Cardiac septum (tissue), 1 donor: ENCODE results near the gene NEK6. TPM values are rescaled to one million over a fixed set of nuclear protein-coding genes. Genes with fewer than 3 reads are reported as not detected.

Source experiments
- DNase-seq: peaks from one replicate; pipeline ENCODE4 v3.0.0-alpha.2; 2020; ENCODE audit warnings: low spot score
- intact Hi-C: fragments of 100-400 bp; cut with DNase I; formaldehyde crosslinking; loops from one replicate; pipeline ENCODE4 v1.14.0; 2022
- total RNA-seq: library from RNA; stranded (reverse); fragmentation: NEBNext Ultra II Directional; extraction: Animal tissue kit (Norgen Biotek cat#: 25700); gene quantifications from one replicate; pipeline ENCODE4 v1.2.1, GENCODE V29; 2021
- donor health status: DM: no; HTN: no; CAD: no.

The NEK6 gene
- total RNA-seq, 1 donor from 2014 or later: 11.6 TPM

DNA sequence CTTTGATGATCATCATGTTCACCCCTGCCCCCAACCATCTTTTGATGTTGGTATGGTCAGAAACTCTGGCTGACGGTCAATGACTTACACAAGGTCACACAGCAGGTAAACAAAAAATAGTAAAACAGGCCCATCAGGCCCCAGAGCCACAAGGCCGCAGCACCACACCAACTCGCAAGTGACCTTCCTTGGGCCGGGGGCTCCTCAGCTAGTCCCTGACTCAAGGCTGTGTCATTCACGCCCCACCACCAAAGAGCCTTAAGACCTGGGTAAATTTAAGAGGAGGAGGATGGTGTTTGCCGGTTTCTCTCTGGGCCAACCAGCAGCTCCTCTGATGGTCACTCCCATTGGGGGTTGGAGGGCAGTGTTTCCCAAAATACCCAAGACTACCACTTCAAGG, 101.7 kb downstream of the NEK6 start:
- no peak for DNase-seq
- intact Hi-C loops: no loop called here

DNA sequence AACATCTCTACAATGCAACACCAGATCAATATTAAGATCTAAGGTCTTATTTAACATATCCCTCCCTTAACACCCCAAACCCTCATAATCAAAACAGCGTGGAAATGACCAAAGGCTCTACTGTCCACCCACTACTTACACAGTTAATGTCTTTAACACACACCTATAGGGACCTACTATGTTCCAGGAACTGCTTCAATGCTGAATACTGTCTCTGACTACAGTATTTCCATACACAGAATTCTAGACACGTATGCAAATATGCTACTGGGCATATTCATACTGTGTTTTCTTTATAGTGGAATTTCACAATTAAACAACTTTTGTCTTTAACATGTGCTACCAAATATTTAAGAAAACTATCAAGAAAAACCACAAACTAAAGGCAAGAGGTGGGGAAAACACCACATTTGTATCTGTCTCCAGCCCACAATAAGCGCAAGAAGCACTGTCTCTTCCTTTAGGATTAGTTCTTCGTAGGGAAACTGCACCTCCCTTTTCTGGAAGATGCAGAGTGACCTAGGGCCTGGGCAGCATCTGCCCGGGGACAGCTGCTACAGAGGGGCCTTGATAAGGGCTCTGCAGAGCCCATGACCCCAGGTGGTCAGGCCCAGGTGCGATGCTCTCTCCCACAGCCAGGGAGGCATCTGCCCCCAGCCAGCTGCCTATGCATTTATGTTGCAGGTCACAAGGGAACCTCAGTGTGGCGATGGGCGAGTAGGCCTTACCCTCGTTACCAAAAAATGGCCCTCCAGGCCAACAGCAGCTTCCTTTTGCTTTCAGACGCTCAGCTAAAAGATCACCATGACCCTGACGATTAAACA, 102.3 kb downstream of the NEK6 start:
- intact Hi-C loops: no loop called here
- DNase-seq: no peak

- DNase-seq: no peak
- intact Hi-C loops: no loop called here
These were observed 103.4 kb downstream of the NEK6 start for GRCh38 chr9:124361128-124361527.

DNA sequence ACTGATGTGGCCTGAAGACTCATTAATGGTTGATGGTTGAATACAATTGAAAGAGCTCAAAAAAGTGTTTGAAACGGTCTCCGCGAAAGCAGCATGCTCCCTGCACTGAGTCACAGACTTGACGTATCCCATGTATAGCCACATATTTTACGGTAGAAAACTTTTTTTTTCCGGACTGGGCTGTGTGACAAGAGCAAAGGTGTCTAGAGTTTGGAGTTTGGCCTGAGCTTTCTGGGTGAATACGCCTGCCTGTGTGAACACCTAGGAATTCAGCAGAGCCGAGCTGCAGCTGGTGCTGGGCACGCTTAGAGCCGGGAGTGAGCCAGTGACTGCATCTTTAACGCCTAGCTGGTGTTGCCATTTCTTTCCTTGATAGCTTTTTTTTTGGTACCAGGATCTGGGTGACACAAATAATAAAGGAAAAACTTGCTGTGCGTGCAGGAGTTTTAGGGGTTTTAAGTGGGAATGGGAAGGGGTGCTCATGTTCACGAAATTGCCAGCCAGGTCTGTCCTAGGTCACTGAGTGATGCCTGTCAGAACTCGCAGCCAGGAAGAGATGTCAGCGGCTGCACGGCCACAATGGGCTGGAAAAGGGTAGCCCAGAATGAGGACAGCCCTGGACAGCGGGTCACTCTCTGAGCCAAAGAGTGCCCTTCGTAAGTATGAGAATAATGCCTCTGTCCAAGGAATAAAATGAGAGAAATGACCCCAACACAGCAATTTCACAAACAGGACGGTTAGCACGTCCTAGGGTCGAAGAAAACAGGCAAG, 105.8 kb downstream of the NEK6 start:
- intact Hi-C loops: no loop called here
- DNase-seq: no peak

GRCh38 chr9:124364141-124364540, 106.4 kb downstream of the NEK6 start:
- intact Hi-C loops: no loop called here
- no peak for DNase-seq

- DNase-seq: no peak
- intact Hi-C loops: no loop called here
These were observed 107.3 kb downstream of the NEK6 start for GRCh38 chr9:124365036-124365435.

DNA sequence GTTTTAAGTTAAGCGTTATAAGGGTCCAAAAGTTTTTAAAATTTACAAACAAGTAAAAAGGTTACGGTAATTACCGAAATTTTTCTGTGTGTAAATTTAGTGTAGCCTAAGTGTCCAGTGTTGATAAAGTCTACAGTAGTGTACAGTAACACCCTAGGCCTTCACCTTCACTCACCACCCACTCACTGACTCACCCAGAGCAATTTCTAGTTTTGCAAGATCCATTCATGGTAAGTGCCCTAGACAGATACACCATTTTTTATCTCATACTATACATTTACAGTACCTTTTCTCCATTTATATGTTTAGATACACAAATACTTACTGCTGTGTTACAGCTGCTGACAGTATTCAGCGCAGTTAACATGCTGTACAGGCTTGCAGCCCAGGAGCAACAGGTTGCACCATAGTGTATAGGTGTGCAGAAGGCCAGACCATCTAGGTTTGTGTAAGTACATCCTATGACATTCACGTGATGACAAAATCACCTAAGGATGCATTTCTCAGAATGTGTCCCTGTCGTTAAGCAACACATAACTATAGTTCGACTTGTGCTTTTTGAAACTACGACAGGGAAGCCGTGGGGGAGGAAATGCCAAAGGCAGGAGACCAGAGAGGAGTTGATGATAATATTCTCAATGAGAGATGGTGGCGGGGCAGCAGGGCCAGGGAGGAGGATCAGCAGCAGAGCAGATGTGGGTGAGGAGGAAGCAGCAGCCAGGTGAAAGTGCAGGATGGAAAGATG, 108.9 kb downstream of the NEK6 start:
- intact Hi-C loops: no loop called here
- DNase-seq: no peak

DNA sequence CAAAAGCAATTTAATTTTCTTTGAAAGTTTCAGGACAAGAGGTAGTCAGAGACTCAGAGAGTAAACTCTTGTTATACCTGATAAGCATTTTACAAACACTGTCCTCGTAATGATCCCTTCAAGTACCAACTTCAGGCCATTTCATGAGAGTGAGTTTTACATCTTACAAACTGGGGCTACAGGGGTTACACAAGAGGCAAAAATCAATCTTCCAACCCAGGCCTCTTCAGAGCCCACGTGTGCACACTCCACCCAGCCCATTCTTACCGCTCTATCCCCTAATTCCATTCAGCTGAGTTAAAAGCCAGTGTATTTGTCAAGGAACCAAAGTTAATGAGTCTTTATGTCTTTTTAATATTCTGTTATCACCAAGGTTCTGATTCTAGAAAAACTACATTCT, 110.9 kb downstream of the NEK6 start:
- no peak for DNase-seq
- intact Hi-C loops: no loop called here

GRCh38 chr9:124369231-124369797, 111.6 kb downstream of the NEK6 start:
- no peak for DNase-seq
- intact Hi-C loops: no loop called here

- no peak for DNase-seq
- intact Hi-C loops: no loop called here
These were observed 113.3 kb downstream of the NEK6 start for GRCh38 chr9:124370896-124371582.

DNA sequence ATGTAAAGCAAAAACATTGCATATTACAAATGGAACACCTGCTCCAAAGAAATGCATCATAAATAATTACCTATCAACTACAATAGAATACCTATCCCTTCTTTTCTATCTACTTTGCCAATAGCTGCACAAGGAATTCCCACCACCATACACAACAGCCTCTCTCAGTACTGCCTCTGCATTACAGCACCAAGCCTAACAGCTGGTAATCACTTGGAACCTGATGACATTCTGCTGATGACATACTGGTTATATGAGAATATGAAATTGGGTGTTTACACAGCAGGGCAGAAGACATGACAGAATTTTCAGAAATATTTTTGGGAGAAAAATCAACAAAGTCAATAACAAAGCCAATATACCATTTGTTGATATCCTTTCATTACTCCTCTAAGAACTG, 114.3 kb downstream of the NEK6 start:
- no peak for DNase-seq
- intact Hi-C loops: no loop called here

GRCh38 chr9:124373386-124373785, 115.6 kb downstream of the NEK6 start:
- no peak for DNase-seq
- intact Hi-C loops: no loop called here

DNA sequence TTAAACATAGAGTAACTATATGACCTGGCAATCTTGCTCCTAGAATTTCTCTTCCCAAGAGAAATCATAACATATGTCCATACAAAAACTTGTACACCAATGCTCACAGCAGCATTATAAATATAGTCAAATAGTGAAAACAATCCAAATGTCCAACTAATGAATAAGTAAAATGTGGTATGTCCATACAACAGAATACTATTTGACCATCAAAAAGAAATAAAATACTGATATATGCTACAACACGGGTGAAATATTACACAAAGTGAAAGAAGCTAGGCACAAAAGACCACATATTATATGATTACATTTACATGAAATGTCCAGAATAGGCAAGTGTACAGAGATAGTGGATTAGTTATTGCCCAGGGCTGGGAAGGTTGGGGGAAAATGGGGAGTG, 116.1 kb downstream of the NEK6 start:
- intact Hi-C loops: no loop called here
- DNase-seq: no peak

DNA sequence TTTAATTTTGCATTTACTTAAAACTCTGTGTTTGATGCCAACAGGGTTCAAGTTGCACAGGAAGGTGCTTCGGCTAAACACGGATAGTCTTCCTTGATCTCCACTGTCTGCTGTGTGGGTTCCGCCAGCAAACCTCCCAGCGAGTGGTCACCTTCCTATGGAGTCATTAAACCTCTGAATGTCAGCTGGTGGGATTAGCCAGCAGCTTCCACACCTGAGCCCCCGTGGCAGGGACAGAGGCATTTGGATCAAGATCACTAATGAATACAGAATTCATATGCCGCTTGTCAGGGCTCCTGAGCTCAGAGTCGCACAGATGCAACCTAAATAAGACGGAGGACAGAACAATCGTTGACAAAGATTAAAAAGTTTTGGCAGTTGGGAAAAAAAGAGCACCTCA, 118.0 kb downstream of the NEK6 start:
- intact Hi-C loops: no loop called here
- DNase-seq: no peak

DNA sequence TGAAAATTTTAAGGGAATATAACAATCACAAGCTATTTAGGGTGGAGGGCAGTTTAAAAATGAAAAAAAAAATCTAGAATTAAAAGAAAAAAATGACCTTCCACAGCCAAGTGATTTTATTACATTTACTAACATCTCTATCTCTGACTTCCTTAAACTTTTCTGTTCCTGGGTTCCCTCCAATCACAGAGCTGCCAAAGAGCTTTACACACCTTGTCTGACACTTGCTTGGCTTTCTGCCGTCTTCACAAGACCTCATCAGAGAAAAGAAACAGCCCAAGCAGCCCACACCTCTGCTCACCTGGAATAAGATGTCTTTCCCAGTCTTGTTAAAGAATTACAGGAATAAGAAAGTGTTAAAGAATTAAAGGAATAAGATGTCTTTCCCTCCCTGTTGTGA, 118.6 kb downstream of the NEK6 start:
- intact Hi-C loops: no loop called here
- DNase-seq: no peak

DNA sequence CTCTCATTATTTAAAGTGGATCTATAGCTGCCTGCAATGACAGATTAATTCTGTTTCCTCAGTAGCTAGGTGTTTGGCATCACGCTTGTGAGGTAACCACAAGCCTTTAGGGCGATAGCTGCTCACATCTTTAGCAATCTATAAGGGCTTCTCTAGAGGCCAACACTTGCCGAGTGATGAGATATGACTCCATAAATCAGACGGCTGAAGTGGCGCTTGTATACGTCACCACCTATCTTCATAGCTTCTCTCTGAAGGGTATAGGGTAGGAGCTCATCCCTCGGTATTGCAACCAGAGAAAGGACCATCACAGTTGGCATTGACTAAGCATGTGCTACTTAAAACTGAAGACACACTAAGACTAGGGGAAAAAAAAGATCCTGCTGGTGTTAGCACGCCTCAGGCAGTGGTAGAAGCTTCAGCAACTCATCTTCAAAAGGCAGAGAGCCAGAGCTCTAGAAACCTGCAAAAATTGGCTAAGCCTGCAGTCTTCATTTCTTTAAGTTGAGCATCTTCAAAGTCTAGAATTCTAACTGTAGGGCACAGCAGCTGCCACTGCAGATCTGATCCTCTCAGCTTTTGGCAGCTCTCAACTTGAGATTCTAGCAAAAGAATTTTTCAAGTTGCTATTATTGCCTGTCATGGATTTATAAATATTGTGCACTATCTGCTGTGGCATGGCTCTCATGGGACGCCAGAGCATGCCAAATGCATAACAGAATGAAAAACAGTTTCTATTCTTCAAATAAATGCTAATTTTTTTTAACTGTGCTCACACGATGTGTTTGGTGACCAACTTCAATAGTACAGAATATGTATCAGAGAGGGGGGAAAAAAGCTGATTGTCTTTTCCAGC, 120.0 kb downstream of the NEK6 start:
- intact Hi-C loops: no loop called here
- DNase-seq: no peak

DNA sequence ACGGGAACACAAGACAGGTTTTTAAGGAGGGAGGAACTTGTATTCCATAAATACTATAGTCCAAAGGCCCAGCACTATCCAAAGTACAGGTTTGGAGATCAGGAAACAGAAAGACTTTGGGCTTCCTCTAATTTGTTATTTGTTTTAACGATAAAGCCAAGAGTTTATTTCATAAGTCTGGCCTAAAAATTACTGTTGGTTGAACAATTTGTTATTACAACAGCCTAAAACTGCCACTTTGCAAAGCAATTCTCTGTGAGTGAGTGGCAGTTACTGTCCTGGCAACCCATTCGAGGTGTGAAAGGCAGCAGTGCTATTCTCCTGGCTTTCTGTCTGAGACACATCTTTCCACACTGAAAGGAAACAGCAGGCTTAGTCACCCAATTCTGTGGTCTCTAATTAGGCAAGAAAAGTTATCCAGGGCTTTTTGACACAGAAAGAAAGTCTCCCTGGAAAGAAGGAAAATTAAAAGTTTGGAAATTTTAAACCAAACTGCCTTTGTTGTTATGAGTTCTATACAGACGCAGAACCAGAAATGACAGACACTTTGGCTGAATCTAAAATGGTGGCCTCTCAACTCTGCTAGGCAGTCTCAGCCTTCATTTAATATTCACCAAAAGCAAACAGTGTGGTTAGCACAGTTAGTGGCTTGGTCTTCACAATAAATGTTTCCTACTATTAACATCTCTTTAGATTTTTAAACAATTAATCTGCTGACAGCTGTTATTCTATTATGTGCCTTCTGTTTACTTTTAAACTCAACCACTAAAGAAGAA, 123.6 kb downstream of the NEK6 start:
- DNase-seq: no peak
- intact Hi-C loops: no loop called here

GRCh38 chr9:124384210-124384609, 126.5 kb downstream of the NEK6 start:
- DNase-seq: no peak
- intact Hi-C loops: no loop called here
